Measurements from ENCODE around the gene DAZAP2. TPM values are rescaled to one million over a fixed set of nuclear protein-coding genes. Genes with fewer than 3 reads are reported as not detected.
A peak's percentile ranks its signal among the peaks of the same experiment; 100 is the strongest.
"Not testable (repeated sequence)": the region's sequence is repeated elsewhere in the genome, so short reads cannot be mapped to it uniquely, and the experiment has no call there.

The DAZAP2 gene
- total RNA-seq, 1 donor from 2014 or later, result 259 TPM

GRCh38 chr12:51245476-51246253 lies 7.0 kb downstream of the DAZAP2 start:
- intact Hi-C loops (cut with DNase I), result no loop called here
- Histone ChIP-seq H3K36me3 (peaks cover 52% of the 10 kb centered on the region), H3K27me3 (ENCODE audit: low read depth) (no peaks in the 10 kb centered on the region), H3K4me3 (no peak overlapping the region), H3K4me1 (peaks cover 56% of the 10 kb centered on the region), H3K27ac (peak overlapping the region; percentile 62), H3K9me3 (no peaks in the 10 kb centered on the region)
- no peak for TF ChIP-seq CTCF (IDR thresholded peaks at IDR 0.05)
- DNase-seq, result no peak
- no peak for ATAC-seq

GRCh38 chr12:51246254-51246853 lies 7.7 kb downstream of the DAZAP2 start:
- intact Hi-C loops (cut with DNase I), result no loop called here
- TF ChIP-seq CTCF (IDR thresholded peaks at IDR 0.05), result no peak
- no peak for DNase-seq
- Histone ChIP-seq H3K4me1 (peaks cover 49% of the 10 kb centered on the region), H3K27ac (peak overlapping the region; percentile 62), H3K4me3 (no peak overlapping the region), H3K9me3 (no peaks in the 10 kb centered on the region), H3K36me3 (peaks cover 45% of the 10 kb centered on the region), H3K27me3 (ENCODE audit: low read depth) (no peaks in the 10 kb centered on the region)
- peak; percentile 82 to 84 for ATAC-seq

GRCh38 chr12:51247523-51248206 lies 9.0 kb downstream of the DAZAP2 start:
- no peaks in the 10 kb centered on the region for H3K9me3 ChIP-seq
- peaks cover 32% of the 10 kb centered on the region for H3K36me3 ChIP-seq
- peak overlapping the region; percentile 31 for H3K27ac ChIP-seq
- no peak overlapping the region for H3K4me3 ChIP-seq
- no peaks in the 10 kb centered on the region for H3K27me3 ChIP-seq (ENCODE audit: low read depth)
- DNase-seq, result no peak
- peak; percentile 10 to 12 for ATAC-seq
- no peak for TF ChIP-seq CTCF (IDR thresholded peaks at IDR 0.05)
- H3K4me1 ChIP-seq, result peaks cover 36% of the 10 kb centered on the region
- intact Hi-C loops (cut with DNase I), result no loop called here

- no peak for DNase-seq
- H3K27ac ChIP-seq, result no peak overlapping the region
- no peak for TF ChIP-seq CTCF (IDR thresholded peaks at IDR 0.05)
- H3K9me3 ChIP-seq, result no peaks in the 10 kb centered on the region
- no peaks in the 10 kb centered on the region for H3K27me3 ChIP-seq (ENCODE audit: low read depth)
- intact Hi-C loops (cut with DNase I), result no loop called here
- H3K4me1 ChIP-seq, result no peaks in the 10 kb centered on the region
- H3K4me3 ChIP-seq, result no peak overlapping the region
- no peak for ATAC-seq
- H3K36me3 ChIP-seq, result no peaks in the 10 kb centered on the region
These were observed 14.7 kb downstream of the DAZAP2 start for GRCh38 chr12:51253276-51253675.

GRCh38 chr12:51254536-51254935 lies 15.9 kb downstream of the DAZAP2 start:
- no peak overlapping the region for H3K4me3 ChIP-seq
- H3K27ac ChIP-seq, result no peak overlapping the region
- H3K9me3 ChIP-seq, result no peaks in the 10 kb centered on the region
- intact Hi-C loops (cut with DNase I), result no loop called here
- ATAC-seq (no peak), DNase-seq (no peak)
- no peaks in the 10 kb centered on the region for H3K36me3 ChIP-seq
- H3K27me3 ChIP-seq (ENCODE audit: low read depth), result no peaks in the 10 kb centered on the region
- TF ChIP-seq CTCF (IDR thresholded peaks at IDR 0.05), result no peak
- no peaks in the 10 kb centered on the region for H3K4me1 ChIP-seq

- H3K9me3 ChIP-seq; H3K4me1 ChIP-seq; intact Hi-C loops (cut with DNase I); H3K4me3 ChIP-seq; H3K27me3 ChIP-seq (ENCODE audit: low read depth); H3K27ac ChIP-seq; DNase-seq; ATAC-seq; H3K36me3 ChIP-seq: not testable (repeated sequence)
These were observed 21.0 kb downstream of the DAZAP2 start for GRCh38 chr12:51259600-51259999.
